GM12878 (cell line): ENCODE data around the gene KNSTRN.

Experiments used
- DPF2 ChIP-seq: fragments of 450-650 bp; IDR thresholded peaks from 2 replicates; pipeline ENCODE4 v1.6.1; 2017; ENCODE audit warnings: mild to moderate bottlenecking
- MAX ChIP-seq: IDR thresholded peaks from 2 replicates; pipeline ENCODE4 v1.6.1; 2012; ENCODE audit warnings: low read depth, low read length, improper control_type of control experiment
- POLR2AphosphoS5 ChIP-seq: IDR thresholded peaks from 2 replicates; pipeline ENCODE4 v1.6.1; 2011; ENCODE audit warnings: mild to moderate bottlenecking, low read length, inconsistent platforms
- RB1 ChIP-seq: fragments of 450-650 bp; formaldehyde crosslinking; IDR thresholded peaks from 2 replicates; pipeline ENCODE4 v1.6.1; 2017; ENCODE audit warnings: mild to moderate bottlenecking, borderline replicate concordance

- TF ChIP-seq DPF2 (no peak), MAX (no peak), RB1 (no peak), POLR2AphosphoS5 (no peak)
Observed at GRCh38 chr15:40377606-40378005, 4.9 kb upstream of the KNSTRN start.
